T-helper 17 cell (primary cell): ENCODE results near the gene ZGPAT. TPM values are rescaled to one million over a fixed set of nuclear protein-coding genes. Genes with fewer than 3 reads are reported as not detected.

ENCODE experiments used
- ATAC-seq: fragments of 150-1000 bp; cut with Tn5 transposase; 2 replicates; pipeline ENCODE4 v1.10.0; 2021; ENCODE audit warnings: mild to moderate bottlenecking, moderate library complexity
- DNase-seq, 3 donors: peaks; one replicate each; pipeline versions ENCODE4 v3.0.0 to v3.0.0-alpha.2; 2020 to 2021
- H3K9me3 ChIP-seq: one replicate; pipeline ENCODE4 v1.7.0; 2013; ENCODE audit warnings: low read length, mild to moderate bottlenecking; ENCODE audit not compliant: control insufficient read depth, poor library complexity, severe bottlenecking
- H3K27ac Mint-ChIP-seq: one replicate; pipeline ENCODE4 v1.8.0; 2022; ENCODE audit warnings: mild to moderate bottlenecking, moderate library complexity, mixed read lengths
- H3K27me3 Mint-ChIP-seq: one replicate; pipeline ENCODE4 v1.8.0; 2022; ENCODE audit warnings: mixed read lengths
- H3K36me3 Mint-ChIP-seq: one replicate; pipeline ENCODE4 v1.8.0; 2022; ENCODE audit warnings: low read depth, mixed read lengths
- H3K4me1 Mint-ChIP-seq: one replicate; pipeline ENCODE4 v1.8.0; 2022; ENCODE audit warnings: mild to moderate bottlenecking, mixed read lengths
- H3K4me3 Mint-ChIP-seq: one replicate; pipeline ENCODE4 v1.8.0; 2022; ENCODE audit warnings: mild to moderate bottlenecking, moderate library complexity, mixed read lengths
- total RNA-seq, 4 donors: library from RNA in 2 of 4; stranded (reverse) in 2 of 4; gene quantifications; one replicate each; pipeline ENCODE4 v1.2.3 and lab custom pipeline; 2022 to 2026

ZGPAT gene
- total RNA-seq, 2 donors from 2014 or later: 35.0 to 39.8 TPM

GRCh38 chr20:63699466-63700198, 8.2 kb upstream of the ZGPAT start:
- ATAC-seq: no peak
- peaks cover 15% of the 10 kb centered on the region for H3K4me1 Mint-ChIP-seq
- DNase-seq: no peak
- no peaks in the 10 kb centered on the region for H3K27me3 Mint-ChIP-seq
- H3K9me3 ChIP-seq: no peaks in the 10 kb centered on the region
- peak overlapping the region; percentile 31 for H3K4me3 Mint-ChIP-seq
- H3K27ac Mint-ChIP-seq: no peak overlapping the region
- no peaks in the 10 kb centered on the region for H3K36me3 Mint-ChIP-seq

DNA sequence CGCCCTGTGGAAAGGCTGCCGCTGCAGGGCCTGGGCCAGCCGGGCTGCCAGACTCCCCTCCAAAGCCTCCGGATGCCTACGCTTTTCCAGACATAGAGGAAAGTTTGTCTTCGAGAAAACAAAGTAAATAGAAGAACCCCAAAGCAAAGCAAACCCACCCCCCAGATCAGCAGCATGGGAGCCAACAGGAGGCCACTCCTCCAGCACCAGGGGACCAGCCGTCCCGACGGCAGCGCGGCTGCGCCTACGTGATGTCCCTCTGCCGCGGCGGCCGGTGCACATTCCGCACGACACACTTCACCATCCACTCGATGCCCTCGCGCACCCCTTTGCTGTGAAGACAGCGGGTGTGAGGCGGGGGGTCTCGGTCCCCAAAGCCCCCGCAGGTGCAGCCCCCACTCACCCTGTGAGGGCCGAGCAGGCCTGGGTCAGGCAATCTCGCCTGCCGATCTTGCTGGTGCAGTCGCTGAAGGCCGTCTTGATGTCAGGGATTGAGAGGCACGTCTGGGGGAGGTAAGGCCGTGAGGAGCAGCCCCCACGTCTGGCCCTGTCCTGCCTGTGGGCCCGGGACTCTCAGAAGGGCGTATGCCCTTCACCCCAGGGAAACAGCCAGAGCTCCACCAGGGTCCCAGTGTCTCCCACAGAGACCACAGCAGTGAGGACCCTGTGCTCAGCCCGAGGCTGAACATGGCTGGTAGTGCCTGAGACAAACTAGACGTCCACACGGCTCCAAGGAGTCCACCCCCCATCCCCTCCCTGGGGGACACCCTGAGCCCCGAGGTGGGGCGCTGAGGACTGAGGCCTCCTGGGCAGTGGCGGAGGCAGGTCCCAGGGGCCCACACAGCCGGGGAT, 7.4 kb upstream of the ZGPAT start:
- no peaks in the 10 kb centered on the region for H3K9me3 ChIP-seq
- Mint-ChIP-seq H3K27ac (no peak overlapping the region), H3K36me3 (no peaks in the 10 kb centered on the region), H3K27me3 (no peaks in the 10 kb centered on the region), H3K4me1 (peaks cover 16% of the 10 kb centered on the region), H3K4me3 (no peak overlapping the region)
- DNase-seq (no peak), ATAC-seq (no peak)

DNA sequence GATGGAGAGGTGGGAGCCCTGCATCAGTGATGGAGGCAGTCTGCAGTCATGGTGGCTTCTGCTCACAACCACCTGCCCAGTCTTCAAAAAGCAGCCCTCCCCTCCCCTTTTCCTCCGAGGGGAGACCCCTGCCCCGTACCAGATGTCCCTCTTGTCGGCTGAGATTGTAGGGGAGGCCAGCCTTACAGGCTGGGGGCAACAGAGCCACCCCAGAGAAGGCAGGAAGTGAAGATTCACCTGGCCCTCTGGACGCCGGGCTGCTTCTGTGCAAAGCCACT, 6.8 kb upstream of the ZGPAT start:
- H3K4me3 Mint-ChIP-seq: no peak overlapping the region
- H3K36me3 Mint-ChIP-seq: no peaks in the 10 kb centered on the region
- peaks cover 18% of the 10 kb centered on the region for H3K4me1 Mint-ChIP-seq
- no peaks in the 10 kb centered on the region for H3K9me3 ChIP-seq
- H3K27me3 Mint-ChIP-seq: no peaks in the 10 kb centered on the region
- DNase-seq (no peak), ATAC-seq (no peak)
- H3K27ac Mint-ChIP-seq: no peak overlapping the region

- Mint-ChIP-seq H3K27ac (no peak overlapping the region), H3K27me3 (no peaks in the 10 kb centered on the region), H3K36me3 (no peaks in the 10 kb centered on the region), H3K4me1 (peaks cover 16% of the 10 kb centered on the region), H3K4me3 (no peak overlapping the region)
- no peaks in the 10 kb centered on the region for H3K9me3 ChIP-seq
- no peak for DNase-seq
- ATAC-seq: no peak
These were observed 6.4 kb upstream of the ZGPAT start for GRCh38 chr20:63701329-63702035.

DNA sequence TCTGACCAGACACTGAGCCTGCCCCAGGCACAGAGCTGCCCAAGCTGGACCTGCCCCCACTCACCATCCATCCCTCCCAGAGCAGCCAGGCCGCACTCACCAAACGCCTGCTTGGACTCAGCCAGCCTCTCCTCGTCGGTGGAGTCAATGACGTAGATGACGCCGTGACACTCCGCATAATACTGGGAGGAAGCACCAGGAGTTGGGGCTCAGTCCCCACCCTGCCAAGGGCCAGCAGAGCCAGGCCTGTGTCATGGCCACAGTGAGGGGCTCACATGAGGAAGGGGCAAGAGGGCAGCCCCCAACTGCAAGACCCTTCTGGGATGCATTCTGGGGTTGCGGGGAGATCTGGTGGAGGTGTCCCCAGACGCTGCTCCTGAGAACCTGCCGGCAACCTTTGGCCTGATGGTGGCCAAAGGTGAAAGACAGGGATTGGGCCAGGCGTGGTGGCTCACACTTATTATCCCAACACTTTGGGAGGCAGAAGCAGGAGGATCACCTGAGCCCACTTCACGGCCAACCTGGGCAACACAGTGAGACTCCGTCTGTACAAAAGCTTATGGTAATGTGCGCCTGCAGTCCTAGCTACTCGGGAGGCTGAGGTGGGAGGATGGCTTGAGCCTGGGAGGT, 5.7 kb upstream of the ZGPAT start:
- Mint-ChIP-seq H3K27me3 (no peaks in the 10 kb centered on the region), H3K4me3 (no peak overlapping the region), H3K4me1 (peaks cover 21% of the 10 kb centered on the region), H3K36me3 (no peaks in the 10 kb centered on the region), H3K27ac (peak overlapping the region; percentile 37)
- ATAC-seq: no peak
- DNase-seq: no peak
- no peaks in the 10 kb centered on the region for H3K9me3 ChIP-seq

GRCh38 chr20:63702751-63703470, 4.9 kb upstream of the ZGPAT start:
- peaks cover 19% of the 10 kb centered on the region for H3K4me1 Mint-ChIP-seq
- no peak for ATAC-seq
- no peaks in the 10 kb centered on the region for H3K27me3 Mint-ChIP-seq
- no peaks in the 10 kb centered on the region for H3K36me3 Mint-ChIP-seq
- DNase-seq: no peak
- H3K4me3 Mint-ChIP-seq: no peak overlapping the region
- peak overlapping the region; percentile 37 for H3K27ac Mint-ChIP-seq
- no peaks in the 10 kb centered on the region for H3K9me3 ChIP-seq

GRCh38 chr20:63703471-63703975, 4.3 kb upstream of the ZGPAT start:
- H3K9me3 ChIP-seq: no peaks in the 10 kb centered on the region
- H3K4me1 Mint-ChIP-seq: peaks cover 20% of the 10 kb centered on the region

DNA sequence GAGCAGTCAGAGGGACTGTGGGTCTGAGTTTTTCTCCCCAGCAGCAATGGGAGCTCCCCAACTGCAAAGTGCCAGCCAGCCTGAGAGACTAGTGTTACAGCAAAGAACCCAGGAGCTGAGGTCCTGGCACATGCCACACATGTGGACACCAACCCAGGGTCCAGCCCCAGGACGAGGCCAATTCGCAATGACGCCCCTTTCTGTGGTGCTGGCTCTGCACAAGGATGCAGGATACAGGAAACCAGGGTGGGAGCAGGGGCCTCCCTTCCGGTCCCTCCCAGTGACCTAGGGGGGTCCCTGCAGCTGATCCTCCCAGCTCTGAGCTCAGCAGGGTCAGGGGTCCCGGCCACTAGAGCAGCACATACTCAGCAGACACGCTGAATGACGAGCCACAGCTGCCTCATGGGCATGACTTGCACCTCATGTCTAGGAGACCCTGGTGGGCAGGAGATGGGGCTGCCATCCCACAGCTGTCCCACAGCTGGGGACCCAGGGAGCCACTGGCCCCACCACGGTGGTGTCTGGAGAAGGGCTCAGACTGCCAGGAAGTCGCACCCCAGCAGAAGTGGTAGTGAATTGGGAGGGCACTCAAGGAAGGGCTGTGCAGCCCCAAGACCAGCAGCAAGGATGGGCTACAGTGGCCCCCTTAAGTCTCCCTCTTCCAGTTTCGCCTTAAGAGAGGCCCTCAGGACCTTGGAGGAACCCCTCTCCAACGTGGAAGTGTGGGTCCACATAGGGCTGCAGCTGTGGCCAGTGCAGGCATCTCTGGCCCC, 3.7 kb upstream of the ZGPAT start:
- peak overlapping the region; percentile 45 for H3K27ac Mint-ChIP-seq
- peaks cover 23% of the 10 kb centered on the region for H3K4me1 Mint-ChIP-seq

More at GRCh38 chr20:63703471-63703975, 4.3 kb upstream of the ZGPAT start:
- no peak for DNase-seq
- no peak for ATAC-seq
- Mint-ChIP-seq H3K36me3 (no peaks in the 10 kb centered on the region), H3K4me3 (no peak overlapping the region), H3K27me3 (no peaks in the 10 kb centered on the region), H3K27ac (peak overlapping the region; percentile 45)

GRCh38 chr20:63704749-63705117, 3.1 kb upstream of the ZGPAT start:
- Mint-ChIP-seq H3K27ac (peak overlapping the region; percentile 45), H3K4me3 (no peak overlapping the region)

More for the DNA sequence above, 3.7 kb upstream of the ZGPAT start:
- no peaks in the 10 kb centered on the region for H3K27me3 Mint-ChIP-seq
- H3K4me3 Mint-ChIP-seq: peak overlapping the region; percentile 61
- H3K9me3 ChIP-seq: no peaks in the 10 kb centered on the region
- ATAC-seq: no peak
- DNase-seq: peak in 1 of 3 donors; percentile 5
- H3K36me3 Mint-ChIP-seq: peaks cover 2% of the 10 kb centered on the region

GRCh38 chr20:63705232-63706026, 2.4 kb upstream of the ZGPAT start:
- Mint-ChIP-seq H3K27ac (peak overlapping the region; percentile 88), H3K4me1 (peaks cover 21% of the 10 kb centered on the region), H3K4me3 (no peak overlapping the region), H3K36me3 (peaks cover 2% of the 10 kb centered on the region), H3K27me3 (no peaks in the 10 kb centered on the region)
- DNase-seq (no peak), ATAC-seq (no peak)
- no peaks in the 10 kb centered on the region for H3K9me3 ChIP-seq

More at GRCh38 chr20:63704749-63705117, 3.1 kb upstream of the ZGPAT start:
- H3K9me3 ChIP-seq: no peaks in the 10 kb centered on the region
- H3K27me3 Mint-ChIP-seq: no peaks in the 10 kb centered on the region
- H3K4me1 Mint-ChIP-seq: peaks cover 22% of the 10 kb centered on the region
- DNase-seq (no peak), ATAC-seq (no peak)
- peaks cover 2% of the 10 kb centered on the region for H3K36me3 Mint-ChIP-seq

DNA sequence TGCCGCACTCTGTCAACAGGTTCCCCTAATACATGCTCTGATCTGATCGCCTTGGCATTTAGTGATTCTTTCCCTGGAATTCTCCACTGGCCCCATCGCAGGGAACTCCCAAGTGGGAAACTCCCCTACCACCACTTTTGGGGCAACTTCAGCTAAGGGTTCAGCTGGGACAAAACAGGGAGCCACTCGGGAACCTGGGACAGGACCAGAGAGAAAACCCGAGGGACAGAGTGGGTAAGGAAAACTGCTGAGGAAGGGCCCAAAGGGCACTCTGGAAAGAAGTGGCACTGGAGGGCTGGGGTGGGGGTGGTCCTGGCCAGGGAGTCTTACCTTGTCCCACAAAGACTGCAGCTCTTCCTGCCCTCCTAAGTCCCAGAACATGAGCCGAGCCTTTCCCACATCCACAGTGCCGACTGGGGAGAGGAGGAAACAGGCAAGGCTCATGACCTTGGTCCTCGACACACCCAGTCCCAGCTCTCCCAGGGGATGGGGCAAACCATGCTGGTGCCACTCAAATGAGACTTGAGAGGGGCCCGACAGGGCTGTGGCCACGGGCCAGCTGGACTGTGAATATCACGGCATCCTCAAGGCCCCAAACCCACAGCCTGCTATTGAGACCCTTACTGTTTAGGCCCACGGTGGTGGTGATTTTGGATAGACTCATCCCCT, 1.7 kb upstream of the ZGPAT start:
- peak overlapping the region; percentile 88 for H3K27ac Mint-ChIP-seq
- H3K36me3 Mint-ChIP-seq: peaks cover 2% of the 10 kb centered on the region
- ATAC-seq (no peak), DNase-seq (no peak)
- no peaks in the 10 kb centered on the region for H3K27me3 Mint-ChIP-seq
- H3K4me3 Mint-ChIP-seq: peak overlapping the region; percentile 89
- H3K9me3 ChIP-seq: no peaks in the 10 kb centered on the region
- peaks cover 29% of the 10 kb centered on the region for H3K4me1 Mint-ChIP-seq
